Hematopoietic multipotent progenitor cell treated with erythropoietin and hydrocortisone succinate and interleukin-3 and kit ligand, for 4 days (in vitro differentiated cells): ENCODE data around the gene PATZ1.
A peak's percentile ranks its signal among the peaks of the same experiment; 100 is the strongest.
"Not testable (repeated sequence)": the region's sequence is repeated elsewhere in the genome, so short reads cannot be mapped to it uniquely, and the experiment has no call there.

Source experiments
- DNase-seq: peaks from one replicate; pipeline ENCODE4 v3.0.0-alpha.2; 2015

Gene PATZ1

GRCh38 chr22:31346255-31346732, at the start of gene PATZ1:
Gene PATZ1 (minus strand): TSS chr22:31346346. CDS start chr22:31345602, 744 bp downstream.
- peak; percentile 96 for DNase-seq

- DNase-seq = no peak
Measured at GRCh38 chr22:31394326-31394725, 48.2 kb upstream of the PATZ1 start.

GRCh38 chr22:31393893-31394292, 47.7 kb upstream of the PATZ1 start:
- no peak for DNase-seq

- DNase-seq = not testable (repeated sequence)
Measured at GRCh38 chr22:31378651-31379050, 32.5 kb upstream of the PATZ1 start.

- no peak for DNase-seq
Measured at GRCh38 chr22:31378123-31378522, 32.0 kb upstream of the PATZ1 start.

- DNase-seq = no peak
Measured at GRCh38 chr22:31377612-31378011, 31.5 kb upstream of the PATZ1 start.

- DNase-seq = no peak
Measured at GRCh38 chr22:31367426-31367825, 21.3 kb upstream of the PATZ1 start.

- no peak for DNase-seq
Measured at GRCh38 chr22:31363885-31364465, 17.8 kb upstream of the PATZ1 start.

GRCh38 chr22:31361743-31362142, 15.6 kb upstream of the PATZ1 start:
- no peak for DNase-seq

GRCh38 chr22:31360029-31360428, 13.9 kb upstream of the PATZ1 start:
- no peak for DNase-seq

GRCh38 chr22:31354515-31354914, 8.4 kb upstream of the PATZ1 start:
- no peak for DNase-seq

- DNase-seq = peak; percentile 37
Measured at GRCh38 chr22:31350410-31350863, 4.3 kb upstream of the PATZ1 start.

GRCh38 chr22:31349960-31350359, 3.8 kb upstream of the PATZ1 start:
- DNase-seq = no peak

GRCh38 chr22:31348766-31349165, 2.6 kb upstream of the PATZ1 start:
- no peak for DNase-seq

GRCh38 chr22:31348009-31348337, 1.8 kb upstream of the PATZ1 start:
- DNase-seq = not testable (repeated sequence)

GRCh38 chr22:31347251-31348008, 1.3 kb upstream of the PATZ1 start:
- DNase-seq = peak; percentile 89

- peak; percentile 92 for DNase-seq
Measured at GRCh38 chr22:31346733-31347250, 646 bp upstream of the PATZ1 start.

- DNase-seq = peak; percentile 95
Measured at GRCh38 chr22:31345331-31346254, 553 bp downstream of the PATZ1 start.

- peak; percentile 70 for DNase-seq
Measured at GRCh38 chr22:31344578-31345330, 1.4 kb downstream of the PATZ1 start.

- DNase-seq = no peak
Measured at GRCh38 chr22:31344256-31344577, 1.9 kb downstream of the PATZ1 start.

- peak; percentile 63 for DNase-seq
Measured at GRCh38 chr22:31343235-31344191, 2.6 kb downstream of the PATZ1 start.
